GM23248 (cell line): ENCODE data around the gene NKX1-2.

Source experiments
- EZH2 ChIP-seq: fragments of 200-600 bp; sonication (generic); IDR thresholded peaks from 2 replicates; pipeline ENCODE4 v1.6.1; 2018; ENCODE audit warnings: antibody characterized with exemption, mild to moderate bottlenecking; ENCODE audit not compliant: insufficient read depth, poor library complexity, severe bottlenecking
- EZH2phosphoT487 ChIP-seq: fragments of 200-600 bp; sonication (generic); IDR thresholded peaks from 2 replicates; pipeline ENCODE4 v1.6.1; 2018; ENCODE audit warnings: antibody characterized with exemption, moderate library complexity, mild to moderate bottlenecking, low read depth; ENCODE audit not compliant: insufficient read depth

DNA sequence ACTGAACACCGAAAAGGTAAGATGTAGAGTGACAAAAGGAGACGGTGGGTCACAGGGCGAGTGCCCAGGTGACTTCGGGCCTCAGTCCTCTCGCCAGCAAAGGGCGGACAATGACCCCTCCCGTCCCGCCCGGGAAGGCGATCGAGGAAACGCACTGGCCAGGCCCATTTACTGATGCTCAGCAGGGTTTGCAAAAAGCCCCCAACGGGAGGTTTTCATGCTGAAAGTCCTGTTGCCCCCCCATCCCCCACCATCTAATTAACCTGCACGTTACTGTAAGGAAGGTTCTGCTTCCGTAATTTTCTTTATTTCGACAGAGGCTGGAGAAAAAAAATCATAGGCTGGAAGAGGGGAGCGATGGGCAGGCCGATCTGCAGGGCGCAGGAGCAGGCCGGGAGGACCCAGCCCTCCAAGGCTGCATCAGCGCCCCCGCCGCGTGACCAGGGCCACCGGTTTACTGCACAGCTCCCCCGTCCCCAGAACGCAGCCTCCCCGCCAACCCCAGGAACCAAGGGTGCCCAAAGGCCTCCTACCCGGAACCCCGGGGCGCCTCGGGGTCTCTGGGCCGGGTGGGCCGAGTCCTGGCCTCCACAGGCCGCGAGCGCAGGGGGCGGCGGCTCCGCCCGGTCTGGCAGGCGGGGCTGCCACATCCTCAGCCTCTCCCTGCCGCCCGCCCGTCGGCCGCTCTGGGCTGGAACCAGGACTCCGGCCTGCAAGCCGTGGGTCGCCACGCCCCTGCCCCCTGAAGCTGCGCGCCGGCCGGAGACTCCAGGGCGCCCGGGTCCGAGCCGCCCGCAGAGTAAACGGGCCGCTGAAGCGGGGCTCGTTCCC, 31.7 kb downstream of the NKX1-2 start:
- TF ChIP-seq EZH2phosphoT487 (no peak), EZH2 (no peak)
